NK-92 (cell line): ENCODE results near the gene RAB36.
"Not testable (repeated sequence)": the region's sequence is repeated elsewhere in the genome, so short reads cannot be mapped to it uniquely, and the experiment has no call there.

ENCODE experiments used
- DNase-seq: peaks from one replicate; lab custom pipeline; 2025; ENCODE audit not compliant: unreplicated experiment; lab: John Stamatoyannopoulos, UW

RAB36 gene

GRCh38 chr22:23120415-23120899 is 24.8 kb upstream of the RAB36 start:
- no peak for DNase-seq

GRCh38 chr22:23121000-23121421 is 24.3 kb upstream of the RAB36 start:
- no peak for DNase-seq

- no peak for DNase-seq
These were observed 23.9 kb upstream of the RAB36 start for GRCh38 chr22:23121424-23121823.

- no peak for DNase-seq
These were observed 22.9 kb upstream of the RAB36 start for GRCh38 chr22:23122216-23122957.

- DNase-seq: no peak
These were observed 22.1 kb upstream of the RAB36 start for GRCh38 chr22:23122992-23123803.

- DNase-seq: no peak
These were observed 21.4 kb upstream of the RAB36 start for GRCh38 chr22:23123804-23124254.

- no peak for DNase-seq
These were observed 20.4 kb upstream of the RAB36 start for GRCh38 chr22:23124611-23125511.

- DNase-seq: no peak
These were observed 19.7 kb upstream of the RAB36 start for GRCh38 chr22:23125512-23126103.

GRCh38 chr22:23126165-23127054 is 18.9 kb upstream of the RAB36 start:
- no peak for DNase-seq

GRCh38 chr22:23127055-23127756 is 18.1 kb upstream of the RAB36 start:
- DNase-seq: no peak

GRCh38 chr22:23127788-23128187 is 17.5 kb upstream of the RAB36 start:
- no peak for DNase-seq

- no peak for DNase-seq
These were observed 16.8 kb upstream of the RAB36 start for GRCh38 chr22:23128269-23129108.

- no peak for DNase-seq
These were observed 16.1 kb upstream of the RAB36 start for GRCh38 chr22:23129149-23129548.

GRCh38 chr22:23130697-23131096 is 14.6 kb upstream of the RAB36 start:
- no peak for DNase-seq

GRCh38 chr22:23131931-23132330 is 13.3 kb upstream of the RAB36 start:
- no peak for DNase-seq

- DNase-seq: no peak
These were observed 12.7 kb upstream of the RAB36 start for GRCh38 chr22:23132376-23133091.

GRCh38 chr22:23133922-23134321 is 11.4 kb upstream of the RAB36 start:
- no peak for DNase-seq

GRCh38 chr22:23136991-23137390 is 8.3 kb upstream of the RAB36 start:
- DNase-seq: not testable (repeated sequence)
